CD4-positive, alpha-beta T cell treated with Interleukin-15 for 4 hours (primary cell): Measurements from ENCODE around the gene NNAT.

Experiments
- DNase-seq: peaks from one replicate; pipeline ENCODE4 v3.0.0-alpha.2; 2020; ENCODE audit warnings: low spot score

NNAT gene

GRCh38 chr20:37502654-37503053, 18.4 kb upstream of the NNAT start:
- DNase-seq = no peak

- DNase-seq = no peak
These were observed 17.7 kb upstream of the NNAT start for GRCh38 chr20:37503256-37503927.

- DNase-seq = no peak
These were observed 16.5 kb upstream of the NNAT start for GRCh38 chr20:37504404-37505096.

GRCh38 chr20:37505263-37506151, 15.5 kb upstream of the NNAT start:
- no peak for DNase-seq

GRCh38 chr20:37506152-37506725, 14.8 kb upstream of the NNAT start:
- no peak for DNase-seq

GRCh38 chr20:37510226-37510625, 10.8 kb upstream of the NNAT start:
- no peak for DNase-seq

GRCh38 chr20:37511610-37512275, 9.3 kb upstream of the NNAT start:
- no peak for DNase-seq

GRCh38 chr20:37513779-37514359, 7.2 kb upstream of the NNAT start:
- no peak for DNase-seq

- no peak for DNase-seq
These were observed 5.2 kb upstream of the NNAT start for GRCh38 chr20:37515876-37516275.

- no peak for DNase-seq
These were observed 4.0 kb upstream of the NNAT start for GRCh38 chr20:37516811-37517750.

- no peak for DNase-seq
These were observed 3.0 kb upstream of the NNAT start for GRCh38 chr20:37518059-37518458.

GRCh38 chr20:37518606-37519507, 2.2 kb upstream of the NNAT start:
- no peak for DNase-seq

GRCh38 chr20:37519508-37520418, 1.3 kb upstream of the NNAT start:
- DNase-seq = no peak

GRCh38 chr20:37520419-37520955, 563 bp upstream of the NNAT start:
- DNase-seq = no peak

- DNase-seq = no peak
These were observed 1.4 kb downstream of the NNAT start for GRCh38 chr20:37522260-37523011.

GRCh38 chr20:37523012-37523391, 2.0 kb downstream of the NNAT start:
- DNase-seq = no peak
